ENCODE measurements around the gene ORAI2.

DNA sequence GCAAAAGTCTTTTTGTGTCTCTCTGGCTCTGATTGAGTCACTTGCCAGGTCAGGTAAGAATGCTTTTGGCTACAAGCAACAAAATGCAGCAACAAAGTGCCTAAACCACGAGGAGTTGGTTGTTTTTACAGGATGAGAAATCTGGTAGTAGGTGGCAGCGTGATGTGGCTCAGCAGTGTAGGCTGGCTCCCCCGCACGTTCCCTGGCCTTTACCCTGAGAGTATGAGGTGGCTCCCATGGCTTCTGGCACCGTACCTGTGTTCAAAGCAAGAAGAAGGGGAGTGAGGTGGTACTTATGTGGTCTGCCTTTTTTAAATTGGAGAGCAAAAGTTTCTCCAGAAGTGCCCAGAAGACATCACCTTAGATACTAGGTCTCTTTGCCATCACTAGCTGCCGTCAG lies 25.5 kb upstream of the ORAI2 start:
- TF ChIP-seq, protein P1, sequence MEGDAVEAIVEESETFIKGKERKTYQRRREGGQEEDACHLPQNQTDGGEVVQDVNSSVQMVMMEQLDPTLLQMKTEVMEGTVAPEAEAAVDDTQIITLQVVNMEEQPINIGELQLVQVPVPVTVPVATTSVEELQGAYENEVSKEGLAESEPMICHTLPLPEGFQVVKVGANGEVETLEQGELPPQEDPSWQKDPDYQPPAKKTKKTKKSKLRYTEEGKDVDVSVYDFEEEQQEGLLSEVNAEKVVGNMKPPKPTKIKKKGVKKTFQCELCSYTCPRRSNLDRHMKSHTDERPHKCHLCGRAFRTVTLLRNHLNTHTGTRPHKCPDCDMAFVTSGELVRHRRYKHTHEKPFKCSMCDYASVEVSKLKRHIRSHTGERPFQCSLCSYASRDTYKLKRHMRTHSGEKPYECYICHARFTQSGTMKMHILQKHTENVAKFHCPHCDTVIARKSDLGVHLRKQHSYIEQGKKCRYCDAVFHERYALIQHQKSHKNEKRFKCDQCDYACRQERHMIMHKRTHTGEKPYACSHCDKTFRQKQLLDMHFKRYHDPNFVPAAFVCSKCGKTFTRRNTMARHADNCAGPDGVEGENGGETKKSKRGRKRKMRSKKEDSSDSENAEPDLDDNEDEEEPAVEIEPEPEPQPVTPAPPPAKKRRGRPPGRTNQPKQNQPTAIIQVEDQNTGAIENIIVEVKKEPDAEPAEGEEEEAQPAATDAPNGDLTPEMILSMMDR (conservative IDR thresholded peaks at IDR 0.05; ENCODE audit: low read length), result no peak
- TF ChIP-seq EZH2phosphoT487 (IDR thresholded peaks at IDR 0.05; ENCODE audit: borderline replicate concordance), result no peak

Measured in Loucy (cell line).